HG03108 (cell line): Measurements from ENCODE around the gene MED9.

Source experiments
- ATAC-seq: cut with Tn5 transposase; IDR thresholded peaks from one replicate; pipeline ENCODE4 v1.9.1; 2021; ENCODE audit warnings: moderate library complexity; ENCODE audit not compliant: unreplicated experiment

The MED9 gene

DNA sequence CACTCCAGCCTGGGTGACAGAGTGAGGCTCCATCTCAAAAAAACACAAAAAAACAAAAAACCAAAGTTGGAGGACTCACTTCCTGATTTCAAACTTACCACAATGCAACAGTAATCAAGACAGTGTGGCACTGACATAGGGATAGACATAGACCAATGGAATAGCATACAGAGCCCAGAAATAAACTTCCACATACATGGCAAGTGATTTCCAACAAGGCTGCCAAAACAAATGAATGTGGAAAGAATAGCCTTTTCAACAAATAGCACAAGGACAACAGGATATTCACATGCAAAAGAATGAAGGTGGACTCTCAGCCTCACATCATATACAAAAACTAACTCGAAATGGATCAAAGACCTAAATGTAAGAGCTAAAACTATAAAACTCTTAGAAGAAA is 56.2 kb downstream of the MED9 start:
- no peak for ATAC-seq

DNA sequence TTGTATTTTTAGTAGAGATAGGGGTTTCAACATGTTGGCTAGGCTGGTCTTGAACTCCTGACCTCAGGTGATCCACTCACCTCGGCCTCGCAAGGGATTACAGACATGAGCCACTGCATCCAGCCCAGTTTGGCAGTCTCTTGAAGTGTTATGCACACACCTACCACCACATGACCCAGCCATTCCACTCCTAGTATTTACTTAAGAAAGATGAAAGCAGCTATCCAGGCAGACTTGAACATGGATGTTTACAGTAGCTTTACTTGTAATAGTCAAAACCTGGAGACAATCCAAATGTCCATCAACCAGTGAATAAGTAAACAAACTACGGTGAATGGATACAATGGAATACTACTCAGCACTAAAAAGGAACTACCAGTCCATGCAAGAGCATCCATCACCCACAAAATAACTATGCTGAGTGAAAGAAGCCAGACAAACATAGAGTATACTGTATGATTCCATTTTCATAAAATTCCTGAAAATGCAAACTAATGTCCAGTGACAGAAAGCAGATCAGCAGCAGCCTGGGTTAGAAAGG is 57.2 kb downstream of the MED9 start:
- no peak for ATAC-seq

DNA sequence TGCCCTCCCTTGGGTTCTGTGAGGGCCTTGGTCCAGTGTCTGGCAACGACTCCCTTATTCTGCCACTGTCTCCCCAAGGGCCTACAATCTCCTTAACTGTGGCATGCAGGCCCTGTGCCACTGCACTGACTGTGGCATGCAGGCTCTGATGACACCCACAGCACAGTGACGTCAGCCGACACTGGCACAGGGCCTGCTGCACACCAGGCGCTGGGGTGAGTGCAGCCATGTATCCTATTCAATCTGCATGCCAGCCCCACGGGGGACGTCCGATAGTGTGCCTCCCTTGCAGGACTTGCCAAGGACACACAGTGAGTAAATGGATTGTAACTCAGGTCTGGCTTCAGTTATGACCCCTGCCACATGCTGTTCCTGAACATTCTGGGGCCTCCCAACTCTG is 59.2 kb downstream of the MED9 start:
- no peak for ATAC-seq

DNA sequence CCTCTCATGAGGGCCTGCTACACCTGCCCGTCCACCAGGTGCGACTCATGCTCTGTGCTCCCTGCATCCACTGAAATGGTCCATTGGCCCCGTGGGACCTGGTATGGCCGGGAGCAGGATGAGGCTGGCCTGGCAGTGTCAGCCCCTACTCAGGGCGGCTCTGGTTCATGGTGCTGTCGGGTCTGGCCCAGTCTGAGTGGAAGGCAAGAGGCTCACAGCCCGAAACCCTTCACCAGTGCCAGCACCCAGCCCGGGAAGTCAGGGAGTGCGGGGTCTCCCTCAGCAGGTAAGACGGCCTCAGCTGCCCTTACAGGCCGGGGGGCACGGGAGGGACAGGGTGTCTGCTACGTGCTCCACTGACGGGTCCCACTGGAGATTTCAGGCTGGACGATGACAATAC is 59.9 kb downstream of the MED9 start:
- no peak for ATAC-seq

DNA sequence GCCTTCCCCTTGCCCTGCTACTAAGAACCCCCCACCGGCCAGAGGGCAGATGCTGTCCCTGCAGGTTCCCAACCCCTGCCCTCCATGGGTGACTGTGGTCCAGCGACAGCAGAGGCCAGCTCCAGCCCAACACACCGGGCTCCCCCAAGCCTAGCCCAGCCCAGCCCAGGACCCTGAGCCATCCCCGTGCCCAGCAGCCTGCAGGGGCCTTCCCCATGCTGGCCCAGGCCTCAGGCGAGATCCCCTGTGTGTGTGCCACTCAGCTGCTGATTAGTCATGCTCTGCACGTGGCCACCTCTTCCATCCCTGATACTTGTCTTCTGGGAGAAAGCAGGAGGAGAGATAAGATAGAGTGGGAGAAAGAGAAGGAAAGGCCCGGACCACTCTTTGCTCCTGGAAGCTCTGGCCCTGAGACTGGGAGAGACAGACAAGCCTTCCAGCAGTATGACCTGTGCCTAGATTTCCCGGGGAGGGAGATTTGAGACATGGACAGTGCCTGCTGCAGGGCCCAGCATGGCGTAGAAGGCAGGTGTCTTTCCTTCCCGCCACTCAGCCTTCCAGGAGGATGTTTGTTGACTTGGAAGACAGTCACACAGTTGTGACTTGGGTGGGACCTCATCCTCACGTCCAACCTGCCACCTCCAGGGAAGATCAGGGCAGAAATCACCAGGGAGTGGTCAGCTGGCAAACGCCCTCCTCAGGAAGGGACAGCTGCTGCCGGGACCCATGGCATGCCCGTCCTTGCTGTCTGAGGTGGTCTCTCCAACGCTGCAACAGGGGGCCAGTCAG is 60.7 kb downstream of the MED9 start:
- ATAC-seq, result no peak

DNA sequence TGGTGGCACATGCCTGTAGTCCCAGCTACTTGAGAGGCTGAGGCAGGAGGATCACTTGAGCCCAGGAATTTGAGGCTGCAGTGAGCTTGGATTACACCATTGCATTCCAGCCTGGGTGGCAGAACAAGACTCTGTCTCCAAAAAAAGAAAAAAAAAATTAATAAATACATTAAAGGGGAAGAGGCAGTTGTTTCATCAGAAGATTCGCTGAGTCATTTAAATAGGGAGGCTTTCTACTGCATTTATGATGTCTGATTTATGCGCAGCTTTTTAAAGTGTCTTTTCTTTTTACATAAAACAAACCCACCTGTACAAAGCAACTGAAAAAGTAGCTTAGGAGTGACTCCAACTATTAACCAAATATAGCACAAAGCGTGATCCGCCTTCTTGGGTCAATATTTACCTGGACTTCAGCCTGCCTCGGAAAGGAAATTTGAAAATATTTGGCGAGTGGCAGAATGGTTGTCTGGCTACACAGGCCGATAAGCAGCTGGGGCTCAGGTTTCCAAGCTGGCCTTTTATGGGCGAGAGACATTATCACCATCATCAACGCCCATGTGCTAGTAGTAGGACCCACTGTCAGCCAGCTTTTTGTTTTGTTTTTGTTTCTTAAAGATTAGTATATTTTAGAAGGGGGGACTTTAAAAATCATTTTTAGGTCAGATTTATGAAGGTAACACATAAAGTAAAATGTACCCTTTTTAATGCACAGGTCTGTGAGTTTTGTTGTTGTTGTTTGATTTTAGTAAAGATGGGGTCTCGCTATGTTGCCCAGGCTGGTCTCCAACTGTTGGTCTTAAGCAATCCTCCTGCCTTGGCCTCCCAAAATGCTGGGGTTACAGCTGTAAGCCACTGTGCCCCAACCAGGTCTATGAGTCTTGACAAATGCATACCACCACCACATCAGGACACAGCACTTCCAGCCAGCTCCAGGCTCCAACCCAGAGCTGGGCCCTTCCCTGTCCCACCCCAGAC is 61.9 kb downstream of the MED9 start:
- ATAC-seq, result no peak

DNA sequence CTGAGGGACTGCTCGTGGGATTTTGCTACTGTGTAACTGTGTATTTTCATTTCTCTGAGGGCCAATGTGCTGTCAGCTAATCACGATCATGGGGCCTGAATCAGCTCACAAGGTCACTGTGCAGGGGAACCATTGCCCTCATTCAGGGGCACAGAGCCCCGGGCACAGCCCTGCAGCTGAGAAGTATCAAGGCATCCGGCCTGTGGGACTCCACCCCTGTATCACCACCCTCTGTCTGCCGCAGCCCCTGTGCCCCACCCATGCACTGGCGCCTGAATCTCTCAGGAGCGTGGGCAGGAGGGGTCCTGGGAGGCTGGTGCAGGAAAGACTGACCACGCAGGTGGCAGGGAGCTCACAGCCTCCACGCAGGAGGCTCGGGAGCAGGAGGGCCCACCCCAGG is 62.8 kb downstream of the MED9 start:
- no peak for ATAC-seq

DNA sequence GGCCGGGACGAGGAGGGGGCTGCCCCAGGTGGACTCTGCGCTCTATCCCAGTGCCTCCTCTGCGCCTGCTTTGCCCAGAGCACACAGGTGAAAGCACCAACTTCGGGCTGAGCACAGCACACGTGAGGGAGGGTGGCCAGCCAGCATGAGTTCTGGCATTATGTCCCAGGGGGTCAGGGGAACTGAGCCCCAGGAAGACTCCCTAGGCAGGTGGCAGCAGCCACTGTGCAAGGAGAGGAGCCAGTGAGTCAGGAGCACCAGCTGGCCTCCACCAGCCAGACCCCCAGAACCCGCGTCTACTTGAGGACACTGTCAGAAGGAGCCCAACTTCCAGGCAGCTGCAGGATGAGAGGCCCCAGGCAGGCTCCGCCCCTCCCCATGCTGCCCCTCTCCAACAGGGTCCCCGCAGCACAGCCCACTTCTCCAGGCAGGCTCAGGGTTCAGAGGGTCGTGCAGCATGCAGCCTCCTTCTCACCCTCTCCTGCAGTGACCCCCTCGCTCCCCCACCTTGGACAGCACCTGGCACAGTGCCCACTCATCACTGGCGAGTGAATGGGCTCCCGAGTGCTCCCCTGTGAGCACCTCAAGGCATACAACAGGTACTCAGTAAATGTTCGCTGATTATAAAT is 63.6 kb downstream of the MED9 start:
- no peak for ATAC-seq

DNA sequence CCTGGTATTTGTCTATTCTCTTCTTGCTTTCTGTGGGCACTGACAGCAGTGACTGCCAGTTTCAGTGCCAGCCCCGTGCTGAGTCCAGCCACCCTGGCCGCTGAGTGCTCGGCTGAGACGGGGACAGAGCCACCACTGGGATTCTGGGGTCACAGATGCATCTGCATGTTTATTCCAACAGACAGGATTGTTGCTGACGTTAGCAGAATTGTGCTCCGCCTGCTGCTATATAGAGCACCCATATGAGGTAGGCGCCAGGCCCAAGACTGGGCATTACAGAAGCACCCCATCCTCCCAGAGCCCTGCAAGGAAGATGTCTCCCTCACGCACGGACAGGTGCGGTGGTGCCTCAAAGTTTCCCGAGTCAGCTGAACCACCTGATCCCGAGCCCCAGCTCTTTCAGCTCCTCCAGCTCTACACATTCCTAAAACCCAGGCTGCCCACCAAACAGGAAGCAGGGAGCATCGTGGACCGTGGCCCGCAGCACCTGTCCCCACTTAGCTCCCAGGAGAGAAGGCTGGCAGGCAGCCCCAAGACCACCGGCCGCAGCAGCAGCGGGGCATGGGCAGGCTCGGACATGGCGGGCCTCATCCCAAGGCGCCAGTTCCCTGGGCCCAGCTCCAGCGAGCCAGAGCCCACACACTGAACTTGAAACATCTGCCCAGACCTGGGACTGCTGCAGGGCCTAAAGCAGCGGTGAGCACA is 64.3 kb downstream of the MED9 start:
- ATAC-seq, result no peak

DNA sequence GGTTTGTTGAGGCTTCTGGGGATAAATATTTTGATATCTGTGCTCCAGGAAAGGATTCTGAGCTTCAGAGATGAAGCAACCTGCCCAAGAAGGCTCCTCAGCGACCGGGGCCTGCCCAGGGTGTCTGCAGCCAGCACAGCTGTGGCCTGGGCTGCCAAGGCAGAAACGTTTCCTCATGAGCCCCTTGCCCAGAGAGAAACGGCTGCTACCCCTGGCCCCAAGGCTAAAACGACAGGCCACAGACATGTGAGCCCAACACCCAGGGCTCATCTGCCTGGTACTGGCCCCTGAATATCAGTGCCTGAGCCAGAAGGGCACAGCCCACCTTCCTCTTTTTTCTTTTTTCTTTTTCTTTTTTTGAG is 64.8 kb downstream of the MED9 start:
- no peak for ATAC-seq
